ENCODE results near the gene NPLOC4.

NPLOC4 gene

DNA sequence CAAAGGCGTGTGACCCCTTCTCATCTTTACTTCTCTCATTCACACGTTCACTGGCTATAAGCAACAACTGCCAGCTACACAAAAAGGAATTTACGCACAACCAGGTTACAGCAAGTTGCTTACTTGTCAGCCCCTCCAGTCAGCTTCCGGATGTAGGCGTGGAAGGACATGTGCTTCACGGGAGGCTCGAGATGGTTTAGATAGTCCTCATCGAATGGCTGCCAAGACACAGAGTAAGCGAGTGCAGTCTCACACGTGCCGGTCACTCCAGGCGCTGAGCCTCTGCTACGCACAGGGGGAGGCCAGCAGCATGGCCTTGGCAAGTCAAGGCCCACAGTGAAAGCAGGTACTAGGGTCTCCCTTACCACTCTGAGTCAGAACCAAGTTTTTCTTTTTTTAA, 28.3 kb downstream of the NPLOC4 start:
- Histone ChIP-seq H3K27me3 (ENCODE audit: insufficient read depth, poor library complexity, severe bottlenecking) (no peaks in the 10 kb centered on the region), H3K27ac (replicated peaks) (peak overlapping the region; percentile 61), H3K4me3 (replicated peaks; ENCODE audit: insufficient read depth, low read length) (no peak overlapping the region)
- no peak for DNase-seq (ENCODE audit: low read depth in 1 of 2, low spot score in 1 of 2)
- no peak for TF ChIP-seq GABPA (IDR thresholded peaks at IDR 0.05; ENCODE audit: low read depth)
- TF ChIP-seq POLR2AphosphoS5 (IDR thresholded peaks at IDR 0.05; ENCODE audit: low read depth), result no peak
- TF ChIP-seq, protein P1, sequence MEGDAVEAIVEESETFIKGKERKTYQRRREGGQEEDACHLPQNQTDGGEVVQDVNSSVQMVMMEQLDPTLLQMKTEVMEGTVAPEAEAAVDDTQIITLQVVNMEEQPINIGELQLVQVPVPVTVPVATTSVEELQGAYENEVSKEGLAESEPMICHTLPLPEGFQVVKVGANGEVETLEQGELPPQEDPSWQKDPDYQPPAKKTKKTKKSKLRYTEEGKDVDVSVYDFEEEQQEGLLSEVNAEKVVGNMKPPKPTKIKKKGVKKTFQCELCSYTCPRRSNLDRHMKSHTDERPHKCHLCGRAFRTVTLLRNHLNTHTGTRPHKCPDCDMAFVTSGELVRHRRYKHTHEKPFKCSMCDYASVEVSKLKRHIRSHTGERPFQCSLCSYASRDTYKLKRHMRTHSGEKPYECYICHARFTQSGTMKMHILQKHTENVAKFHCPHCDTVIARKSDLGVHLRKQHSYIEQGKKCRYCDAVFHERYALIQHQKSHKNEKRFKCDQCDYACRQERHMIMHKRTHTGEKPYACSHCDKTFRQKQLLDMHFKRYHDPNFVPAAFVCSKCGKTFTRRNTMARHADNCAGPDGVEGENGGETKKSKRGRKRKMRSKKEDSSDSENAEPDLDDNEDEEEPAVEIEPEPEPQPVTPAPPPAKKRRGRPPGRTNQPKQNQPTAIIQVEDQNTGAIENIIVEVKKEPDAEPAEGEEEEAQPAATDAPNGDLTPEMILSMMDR (IDR thresholded peaks at IDR 0.05; ENCODE audit: insufficient read depth, low read length), result no peak
- no peak for TF ChIP-seq REST (IDR thresholded peaks at IDR 0.05; ENCODE audit: insufficient replicate concordance, low read depth)
- TF ChIP-seq SPI1 (IDR thresholded peaks at IDR 0.05; ENCODE audit: borderline replicate concordance, low read depth), result no peak

DNA sequence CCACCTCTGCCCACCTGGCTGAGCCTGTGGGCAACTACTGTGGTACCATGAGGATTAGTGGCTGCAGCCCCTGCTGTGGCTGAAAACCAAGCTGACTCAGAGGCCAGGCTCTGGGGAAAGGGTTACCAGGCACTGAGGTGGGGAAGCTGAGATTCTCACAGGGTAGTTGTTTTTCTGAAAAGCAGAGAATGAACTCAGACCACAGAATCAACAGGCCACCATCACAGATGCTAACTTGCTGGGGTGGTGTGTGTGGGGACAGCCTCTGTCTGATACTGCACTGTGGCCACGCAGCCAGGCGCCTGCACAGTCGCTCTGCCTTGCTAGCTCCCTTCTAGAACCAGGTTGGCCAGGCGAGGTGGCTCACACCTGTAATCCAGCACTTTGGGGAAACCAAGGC, 28.8 kb downstream of the NPLOC4 start:
- TF ChIP-seq GABPA (IDR thresholded peaks at IDR 0.05; ENCODE audit: low read depth) (no peak), REST (IDR thresholded peaks at IDR 0.05; ENCODE audit: insufficient replicate concordance, low read depth) (no peak), SPI1 (IDR thresholded peaks at IDR 0.05; ENCODE audit: borderline replicate concordance, low read depth) (no peak), POLR2AphosphoS5 (IDR thresholded peaks at IDR 0.05; ENCODE audit: low read depth) (no peak)
- TF ChIP-seq, protein P1 (IDR thresholded peaks at IDR 0.05; ENCODE audit: insufficient read depth, low read length), result no peak
- Histone ChIP-seq H3K4me3 (replicated peaks; ENCODE audit: insufficient read depth, low read length) (no peak overlapping the region), H3K27me3 (ENCODE audit: insufficient read depth, poor library complexity, severe bottlenecking) (no peaks in the 10 kb centered on the region), H3K27ac (replicated peaks) (peak overlapping the region; percentile 61)
- no peak for DNase-seq (ENCODE audit: low read depth in 1 of 2, low spot score in 1 of 2)

DNA sequence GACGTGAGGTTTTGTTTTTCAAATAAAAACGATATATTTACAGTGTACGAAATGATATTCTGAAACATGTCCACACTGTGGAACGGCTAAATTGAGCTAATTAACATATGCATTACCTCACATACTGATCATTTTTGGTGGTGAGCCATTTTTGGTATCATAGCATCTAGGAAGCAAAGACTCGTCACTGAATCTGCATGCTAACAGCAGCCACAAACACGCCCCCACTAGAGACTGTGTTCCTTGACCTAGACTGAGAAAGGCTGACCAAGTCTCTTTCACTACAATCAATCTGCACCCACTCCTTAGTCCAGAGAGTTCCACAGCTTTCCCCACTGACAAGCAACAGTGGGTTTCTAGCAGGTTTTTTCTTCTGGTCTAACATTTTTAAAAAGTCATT, 29.5 kb downstream of the NPLOC4 start:
- Histone ChIP-seq H3K27ac (replicated peaks) (no peak overlapping the region), H3K4me3 (replicated peaks; ENCODE audit: insufficient read depth, low read length) (no peak overlapping the region), H3K27me3 (ENCODE audit: insufficient read depth, poor library complexity, severe bottlenecking) (no peaks in the 10 kb centered on the region)
- TF ChIP-seq GABPA (IDR thresholded peaks at IDR 0.05; ENCODE audit: low read depth) (no peak), REST (IDR thresholded peaks at IDR 0.05; ENCODE audit: insufficient replicate concordance, low read depth) (no peak), POLR2AphosphoS5 (IDR thresholded peaks at IDR 0.05; ENCODE audit: low read depth) (no peak), SPI1 (IDR thresholded peaks at IDR 0.05; ENCODE audit: borderline replicate concordance, low read depth) (no peak)
- TF ChIP-seq, protein P1 (IDR thresholded peaks at IDR 0.05; ENCODE audit: insufficient read depth, low read length), result no peak
- DNase-seq (ENCODE audit: low read depth in 1 of 2, low spot score in 1 of 2), result no peak

Data from HL-60 (cell line).